GM12878 (cell line): ENCODE results near the gene PRSS57. TPM values are rescaled to one million over a fixed set of nuclear protein-coding genes. Genes with fewer than 3 reads are reported as not detected.

Experiments used
- ATAC-seq: fragments of 200-7000 bp; cut with Tn5 transposase; 3 replicates; pipeline ENCODE4 v1.9.1; 2020; ENCODE audit warnings: mild to moderate bottlenecking, moderate library complexity
- BruUV-seq: library from RNA; stranded (reverse); fragments of 400-500 nt; replicated peaks from 2 replicates; lab custom pipeline; 2021; lab: Mats Ljungman, UMichigan
- CTCF ChIA-PET: fragments of 300-600 bp; sonication (Branson Sonifier 250); formaldehyde crosslinking; extraction: SDS; loops from one replicate; lab custom pipeline; 2021; ENCODE audit warnings: inconsistent platforms; lab: Yijun Ruan, JAX
- POLR2A ChIA-PET: fragments of 350-600 bp; formaldehyde crosslinking; extraction: SDS; loops from one replicate; lab custom pipeline; 2021; ENCODE audit warnings: inconsistent platforms; lab: Charles Lee
- RAD21 ChIA-PET: fragments of 300-600 bp; sonication (Branson Sonifier 250); formaldehyde crosslinking; loops from one replicate; lab custom pipeline; 2023; ENCODE audit warnings: antibody characterized with exemption; ENCODE audit not compliant: unreplicated experiment; lab: Charles Lee
- SMC1A ChIA-PET: fragments of 300-600 bp; sonication (Branson Sonifier 250); formaldehyde crosslinking; loops from one replicate; lab custom pipeline; 2023; ENCODE audit not compliant: unreplicated experiment, uncharacterized antibody; lab: Charles Lee
- DNase-seq: peaks from one replicate; pipeline ENCODE4 v3.0.0-alpha.2; 2011; ENCODE audit warnings: low read depth, low spot score
- FAIRE-seq: peaks from 3 replicates; lab custom pipeline; 2011; peaks lifted over from hg19 to GRCh38; lab: Jason Lieb, UNC
- H2AFZ ChIP-seq: 2 replicates; pipeline ENCODE4 v1.6.0; 2011; ENCODE audit warnings: low read depth, low read length, control low read depth; ENCODE audit not compliant: control insufficient read depth
- H3K27ac ChIP-seq: 2 replicates; pipeline ENCODE4 v1.5.1; 2011; ENCODE audit warnings: control low read depth; ENCODE audit not compliant: control insufficient read depth, insufficient read depth
- H3K27me3 ChIP-seq, 2 experiments: replicated peaks in 1 of 2; 2 replicates each; pipeline versions ENCODE4 v1.6.0 to v1.6.1; 2011; ENCODE audit warnings: low read length in 1 of 2; ENCODE audit not compliant: control insufficient read depth in 2 of 2, insufficient read depth in 2 of 2
- H3K36me3 ChIP-seq, 2 experiments: 2 replicates each; pipeline ENCODE4 v1.5.1; 2011; ENCODE audit warnings: low read length in 1 of 2; ENCODE audit not compliant: control insufficient read depth in 2 of 2, insufficient read depth in 2 of 2
- H3K4me1 ChIP-seq: 2 replicates; pipeline ENCODE4 v1.6.1; 2011; ENCODE audit warnings: mild to moderate bottlenecking, low read length, moderate library complexity, mixed read lengths; ENCODE audit not compliant: control insufficient read depth, insufficient read depth
- H3K4me2 ChIP-seq: 2 replicates; pipeline ENCODE4 v1.6.0; 2011; ENCODE audit warnings: control low read depth; ENCODE audit not compliant: control insufficient read depth, insufficient read depth
- H3K4me3 ChIP-seq: fragments of 200-600 bp; sonication (generic); 2 replicates; pipeline ENCODE4 v1.5.1; 2016
- H3K79me2 ChIP-seq: 2 replicates; pipeline ENCODE4 v1.6.0; 2011; ENCODE audit warnings: low read length; ENCODE audit not compliant: control insufficient read depth, insufficient read depth
- H3K9ac ChIP-seq: 2 replicates; pipeline ENCODE4 v1.8.0; 2011; ENCODE audit warnings: low read length, control low read depth, mixed read lengths; ENCODE audit not compliant: control insufficient read depth, insufficient read depth
- H3K9me3 ChIP-seq: replicated peaks from 3 replicates; pipeline ENCODE4 v1.5.1; 2011; ENCODE audit warnings: mild to moderate bottlenecking, low read length; ENCODE audit not compliant: control insufficient read depth, insufficient read depth
- H4K20me1 ChIP-seq: 2 replicates; pipeline ENCODE4 v1.6.0; 2011; ENCODE audit not compliant: control insufficient read depth, insufficient read depth
- CREM ChIP-seq: IDR thresholded peaks from 2 replicates; pipeline ENCODE4 v1.6.1; 2014; ENCODE audit warnings: antibody characterized with exemption, low read depth
- EGR1 ChIP-seq, 2 experiments: IDR thresholded peaks; 1 replicate in 1 of 2; 2 replicates in 1 of 2; pipeline ENCODE4 v1.6.1; 2011 to 2012; ENCODE audit warnings: low read depth in 2 of 2, low read length in 2 of 2, borderline replicate concordance in 1 of 2, mild to moderate bottlenecking in 1 of 2, moderate library complexity in 1 of 2
- PAX8 ChIP-seq: fragments of 450-650 bp; IDR thresholded peaks from 2 replicates; pipeline ENCODE4 v1.6.1; 2017; ENCODE audit warnings: mild to moderate bottlenecking, moderate library complexity
- PKNOX1 ChIP-seq: fragments of 450-650 bp; IDR thresholded peaks from 2 replicates; pipeline ENCODE4 v1.6.1; 2016; ENCODE audit warnings: mild to moderate bottlenecking
- POLR2AphosphoS2 ChIP-seq: IDR thresholded peaks from 2 replicates; pipeline ENCODE4 v1.6.1; 2011; ENCODE audit warnings: low read depth, mild to moderate bottlenecking, low read length, improper control_type of control experiment, moderate library complexity
- SIX5 ChIP-seq: IDR thresholded peaks from 2 replicates; pipeline ENCODE4 v1.6.1; 2011; ENCODE audit warnings: mild to moderate bottlenecking, low read depth, low read length, moderate library complexity; ENCODE audit not compliant: severe bottlenecking
- SKIL ChIP-seq: fragments of 450-650 bp; IDR thresholded peaks from 2 replicates; pipeline ENCODE4 v1.6.1; 2017; ENCODE audit warnings: mild to moderate bottlenecking, low read depth, inconsistent platforms; ENCODE audit not compliant: poor library complexity, severe bottlenecking
- SREBF2 ChIP-seq: IDR thresholded peaks from 2 replicates; pipeline ENCODE4 v1.6.1; 2012; ENCODE audit warnings: mild to moderate bottlenecking, low read length
- TCF12 ChIP-seq: IDR thresholded peaks from 2 replicates; pipeline ENCODE4 v1.6.1; 2011; ENCODE audit warnings: low read depth, mild to moderate bottlenecking, low read length
- WGBS: methylation state at CpG from one replicate; pipeline ENCODE4 v1.1.6; 2016; ENCODE audit warnings: low lambda C conversion rate; ENCODE audit not compliant: insufficient replicate concordance, insufficient coverage; ENCODE audit errors: missing lambda C conversion rate; 5-methylcytosine and 5-hydroxymethylcytosine counted together
- in situ Hi-C: fragments of 300-500 bp; cut with MboI; formaldehyde crosslinking; loops from 9 replicates; pipeline ENCODE4 v1.14.3; 2018; ENCODE audit warnings: mixed read lengths
- intact Hi-C: fragments of 100-400 bp; cut with micrococcal nuclease; formaldehyde crosslinking; loops from one replicate; pipeline ENCODE4 v1.14.2; 2022; ENCODE audit not compliant: unreplicated experiment
- polyA plus RNA-seq, 11 experiments: library from polyadenylated mRNA; depleted of rRNA in 4 of 11; unstranded in 6 of 11; stranded (reverse) in 5 of 11; fragments of >200 nt; fragmentation: Nextera tagmentation in 4 of 11; fragmentation: Illumina TruSeq in 1 of 11; extraction: Ambion mirVana in 4 of 11; extraction: Trizol in 1 of 11; gene quantifications; 1 replicate in 1 of 11; 2 replicates in 10 of 11; pipeline versions ENCODE4 v1.2.1 to v1.2.3, GENCODE V29; 2011 to 2016; ENCODE audit warnings: inconsistent platforms in 2 of 11, missing spikeins in 2 of 11, low read depth in 1 of 11
- total RNA-seq, 4 experiments: library from RNA; depleted of rRNA in 3 of 4; stranded (reverse); fragments of >200 nt in 3 of 4; fragmentation: Illumina TruSeq in 1 of 4; extraction: Trizol in 1 of 4; gene quantifications; 2 replicates each; pipeline versions ENCODE4 v1.2.1 to v1.2.3, GENCODE V29; 2013 to 2021

PRSS57 gene
- total and polyA plus RNA-seq, 10 of the 15 experiments (the other 5 are each of a cell fraction or from before 2014, with no cell fraction given), result not detected

GRCh38 chr19:682678-683320 lies 12.5 kb downstream of the PRSS57 start:
- no peak overlapping the region for H3K27ac ChIP-seq
- ChIA-PET POLR2A (no interaction called here), SMC1A (interaction anchor here (0.6 kb wide), 1 partner anchor 50 kb away, joined by 3 read pairs; no protein-coding TSS in a partner anchor), CTCF (no interaction called here)
- DNase-seq (no peak), ATAC-seq (no peak)
- in situ Hi-C loops, result no loop called here
- no peak overlapping the region for H2AFZ ChIP-seq
- intact Hi-C loops, result no loop called here
- no TSS peak for BruUV-seq
- 64% methylated on average over 25 of the region's 25 CpGs for WGBS
- H3K9ac ChIP-seq, result no peak overlapping the region
- H3K4me1 ChIP-seq, result peaks cover 8% of the 10 kb centered on the region
- H3K27me3 ChIP-seq, result no peaks in the 10 kb centered on the region
- H3K79me2 ChIP-seq, result no peaks in the 10 kb centered on the region
- H3K36me3 ChIP-seq, result no peaks in the 10 kb centered on the region
- TF ChIP-seq POLR2AphosphoS2 (no peak), CREM (no peak), PKNOX1 (no peak), EGR1 (IDR thresholded peaks at IDR 0.05; ENCODE audit: borderline replicate concordance in 1 of 2, low read depth in 2 of 2, low read length in 2 of 2) (no peak), SIX5 (no peak), PAX8 (no peak), SREBF2 (no peak), SKIL (no peak), TCF12 (no peak)
- TF ChIP-seq, all 136 proteins: peak for 0
- Histone ChIP-seq H3K9me3 (no peaks in the 10 kb centered on the region), H3K4me3 (no peak overlapping the region), H4K20me1 (no peaks in the 10 kb centered on the region; the same call in 1 of the 2 replicates), H3K4me2 (no peak overlapping the region)
- no peak for FAIRE-seq
- RAD21 ChIA-PET, result no interaction called here
